Psoas muscle (tissue), 8 donors: ENCODE measurements around the gene CLK3. TPM values are rescaled to one million over a fixed set of nuclear protein-coding genes. Genes with fewer than 3 reads are reported as not detected.

Experiments used
- ATAC-seq, 4 donors: fragments of 200-7000 bp; cut with Tn5 transposase; one replicate each; pipeline ENCODE4 v1.9.1; 2020; ENCODE audit warnings: moderate library complexity in 3 of 4, mild to moderate bottlenecking in 2 of 4
- DNase-seq, 2 donors: peaks; one replicate each; pipeline ENCODE4 v3.0.0-alpha.2; 2020
- H3K27ac ChIP-seq: fragments of 200-600 bp; one replicate; pipeline ENCODE4 v1.8.0; 2022
- H3K27me3 ChIP-seq, 3 donors: fragments of 200-600 bp in 1 of 3; one replicate each; pipeline versions ENCODE4 v1.6.1 to v1.8.0; 2013 to 2022; ENCODE audit warnings: low read length in 2 of 3, mild to moderate bottlenecking in 2 of 3, moderate library complexity in 1 of 3; ENCODE audit not compliant: insufficient read depth in 3 of 3
- H3K36me3 ChIP-seq, 2 donors: fragments of 200-600 bp in 1 of 2; one replicate each; pipeline versions ENCODE4 v1.6.1 to v1.8.0; 2013 to 2022; ENCODE audit warnings: low read depth in 1 of 2, mild to moderate bottlenecking in 1 of 2, moderate library complexity in 1 of 2; ENCODE audit not compliant: insufficient read depth in 1 of 2
- H3K4me1 ChIP-seq: fragments of 200-600 bp; one replicate; pipeline ENCODE4 v1.8.0; 2022
- H3K4me3 ChIP-seq: fragments of 200-600 bp; one replicate; pipeline ENCODE4 v1.8.0; 2022; ENCODE audit warnings: mild to moderate bottlenecking
- H3K9me3 ChIP-seq: fragments of 200-600 bp; one replicate; pipeline ENCODE4 v1.8.0; 2022
- WGBS, 3 donors: extraction: QIAGEN DNeasy Blood & Tissue Kit; methylation state at CpG; one replicate each; pipeline versions ENCODE4 v1.1.6 to v1.1.7; 2013; 5-methylcytosine and 5-hydroxymethylcytosine counted together
- intact Hi-C, 2 donors: fragments of 100-400 bp; cut with DNase I; formaldehyde crosslinking; loops; one replicate each; pipeline versions ENCODE4 v1.11.0 to v1.14.2; 2022
- polyA plus RNA-seq, 3 donors: library from polyadenylated mRNA; stranded (reverse); fragments of 200-250 nt; gene quantifications; one replicate each; pipeline ENCODE4 v1.2.3, GENCODE V29; 2013
- total RNA-seq, 4 donors: library from RNA; stranded (reverse); fragmentation: NEBNext Ultra II Directional in 2 of 4; extraction: Animal tissue kit (Norgen Biotek cat#: 25700) in 2 of 4; gene quantifications; one replicate each; pipeline versions ENCODE4 v1.2.1 to v1.2.4, GENCODE V29; 2021 to 2023
- TF ChIP-seq, protein P1 (sequence below): fragments of 200-600 bp; IDR thresholded peaks from one replicate; pipeline ENCODE4 v1.8.0; 2022; ENCODE audit warnings: antibody characterized with exemption
- donor health status: healthy with polysubstance abuse.
- donor health status: DM: no; HTN: no; CAD: no; lungs with moderate emphysema.
- donor health status: Bipolar disorder and iron deficiency.
- donor health status: healthy.
- donor health status: DM: yes; HTN: yes; CAD: no.
- donor health status: DM: no; HTN: no; CAD: no.
- donor health status: DM: no; HTN: no; CAD: no.
- donor health status: DM: yes; HTN: yes; CAD: no.

Gene CLK3
- total and polyA plus RNA-seq, 7 donors, result 36.6 to 61.8 (median 50.2) TPM

DNA sequence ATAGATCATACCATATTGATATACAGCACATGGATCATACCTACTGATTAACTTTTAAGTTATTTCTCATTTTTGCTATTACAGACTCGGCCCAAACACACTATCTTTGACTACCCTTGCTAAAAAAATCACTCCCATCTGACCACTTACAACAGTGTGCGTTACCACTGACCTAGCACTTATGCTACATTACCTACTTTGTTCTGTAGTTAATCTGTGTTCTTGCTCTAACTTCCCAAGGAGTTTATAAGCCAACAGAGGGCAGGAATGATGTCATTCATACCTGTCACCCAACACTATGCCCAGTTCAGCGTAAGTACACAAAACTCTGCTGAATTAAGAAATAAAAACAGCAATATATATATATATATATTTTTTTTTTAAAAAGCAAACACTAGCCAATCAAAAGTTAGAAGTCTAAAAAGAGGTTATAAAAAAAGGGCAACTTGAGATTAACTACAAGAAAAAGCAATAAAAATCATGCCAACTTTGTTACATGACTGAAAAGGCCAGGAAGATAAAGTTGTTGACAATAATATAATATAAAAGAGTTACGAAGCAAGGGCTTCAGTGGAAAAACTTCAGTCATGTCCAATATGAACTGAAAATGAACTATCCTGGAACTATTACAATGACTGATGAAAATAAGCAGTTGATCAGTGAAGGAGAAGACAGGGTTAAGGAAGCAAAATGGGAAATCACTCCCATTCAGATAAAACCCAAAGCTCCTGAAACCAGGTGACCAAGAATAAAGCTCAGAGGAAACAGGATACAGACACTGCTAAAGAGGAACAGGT, 46.6 kb downstream of the CLK3 start:
- Histone ChIP-seq H3K4me1 (peaks cover 35% of the 10 kb centered on the region), H3K9me3 (no peaks in the 10 kb centered on the region), H3K27ac (no peak overlapping the region), H3K27me3 (no peaks in the 10 kb centered on the region), H3K4me3 (no peak overlapping the region), H3K36me3 (no peaks in the 10 kb centered on the region)
- intact Hi-C loops, result no loop called here
- 92 to 93% (median 92%) methylated on average over 4 of the region's 4 CpGs for WGBS, 3 donors
- TF ChIP-seq, protein P1, sequence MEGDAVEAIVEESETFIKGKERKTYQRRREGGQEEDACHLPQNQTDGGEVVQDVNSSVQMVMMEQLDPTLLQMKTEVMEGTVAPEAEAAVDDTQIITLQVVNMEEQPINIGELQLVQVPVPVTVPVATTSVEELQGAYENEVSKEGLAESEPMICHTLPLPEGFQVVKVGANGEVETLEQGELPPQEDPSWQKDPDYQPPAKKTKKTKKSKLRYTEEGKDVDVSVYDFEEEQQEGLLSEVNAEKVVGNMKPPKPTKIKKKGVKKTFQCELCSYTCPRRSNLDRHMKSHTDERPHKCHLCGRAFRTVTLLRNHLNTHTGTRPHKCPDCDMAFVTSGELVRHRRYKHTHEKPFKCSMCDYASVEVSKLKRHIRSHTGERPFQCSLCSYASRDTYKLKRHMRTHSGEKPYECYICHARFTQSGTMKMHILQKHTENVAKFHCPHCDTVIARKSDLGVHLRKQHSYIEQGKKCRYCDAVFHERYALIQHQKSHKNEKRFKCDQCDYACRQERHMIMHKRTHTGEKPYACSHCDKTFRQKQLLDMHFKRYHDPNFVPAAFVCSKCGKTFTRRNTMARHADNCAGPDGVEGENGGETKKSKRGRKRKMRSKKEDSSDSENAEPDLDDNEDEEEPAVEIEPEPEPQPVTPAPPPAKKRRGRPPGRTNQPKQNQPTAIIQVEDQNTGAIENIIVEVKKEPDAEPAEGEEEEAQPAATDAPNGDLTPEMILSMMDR, result no peak
- DNase-seq (no peak), ATAC-seq (no peak)

DNA sequence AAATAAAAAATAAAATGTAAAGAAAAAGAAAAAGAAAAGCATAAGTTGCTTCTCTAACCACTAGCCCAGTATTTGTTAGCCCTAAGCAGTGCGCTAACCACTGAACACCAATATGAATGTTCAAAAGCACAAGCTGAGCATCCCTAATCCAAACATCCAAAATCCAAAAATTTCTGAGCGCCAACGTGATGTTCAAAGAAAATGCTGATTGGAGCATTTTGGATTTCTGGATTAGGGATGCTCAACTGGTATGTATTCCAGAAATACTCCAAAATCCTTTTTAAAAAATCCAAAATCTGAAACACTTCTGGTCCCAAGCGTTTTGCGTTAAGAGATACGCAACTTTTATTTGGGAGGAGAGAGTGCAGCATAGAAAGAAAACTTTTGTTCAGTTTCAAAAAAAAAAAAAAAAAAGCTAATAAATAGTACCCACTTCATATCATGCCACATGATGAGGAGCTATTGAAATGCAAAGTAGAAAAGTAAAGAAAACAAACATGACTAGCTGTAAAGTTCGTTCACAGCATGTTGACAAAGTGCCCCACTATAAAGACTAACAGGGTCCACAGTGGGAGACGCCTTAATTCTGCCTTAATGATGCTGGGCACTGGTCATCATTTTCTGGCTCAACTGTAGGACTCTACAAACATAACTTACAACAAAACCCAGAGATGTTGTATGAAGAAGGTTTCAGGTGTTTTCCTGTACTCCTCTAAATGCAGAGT, 47.8 kb downstream of the CLK3 start:
- H3K4me3 ChIP-seq, result no peak overlapping the region
- DNase-seq (no peak), ATAC-seq (no peak)
- TF ChIP-seq, protein P1, result no peak
- H3K27me3 ChIP-seq, result no peaks in the 10 kb centered on the region
- H3K36me3 ChIP-seq, result peaks cover 0 to 9% of the 10 kb centered on the region in 2 donors
- peaks cover 31% of the 10 kb centered on the region for H3K4me1 ChIP-seq
- intact Hi-C loops, result no loop called here
- 85 to 91% (median 86%) methylated on average over 8 of the region's 8 CpGs for WGBS, 3 donors
- no peaks in the 10 kb centered on the region for H3K9me3 ChIP-seq
- H3K27ac ChIP-seq, result peak overlapping the region; percentile 6

DNA sequence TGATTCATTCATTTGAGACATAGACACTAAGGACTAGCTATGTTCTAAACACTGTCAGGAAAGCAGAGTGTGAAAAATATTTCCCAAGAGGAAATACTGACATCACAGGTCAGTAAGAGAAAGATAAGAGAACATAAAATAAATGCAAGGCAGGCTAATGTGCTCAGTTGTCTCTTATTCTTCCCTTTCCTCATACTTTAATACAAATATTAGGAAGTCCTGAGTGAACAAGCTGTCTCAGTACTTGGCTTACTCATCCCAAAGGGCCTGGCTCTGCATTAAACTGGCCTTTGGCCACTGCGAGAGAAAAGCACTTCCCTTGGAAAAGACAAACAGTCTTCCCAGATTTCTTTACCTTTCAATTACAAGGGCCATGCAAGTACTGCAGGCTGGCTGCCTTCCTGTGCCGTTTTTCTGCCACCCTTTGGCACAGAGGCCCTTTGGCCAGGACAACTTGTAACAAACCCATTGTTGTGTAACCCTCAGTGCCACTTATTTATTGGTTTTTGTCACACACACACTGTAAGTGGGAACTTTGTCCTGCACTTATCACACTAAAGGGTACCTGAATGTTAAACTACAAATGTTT, 48.5 kb downstream of the CLK3 start:
- peaks cover 0 to 14% of the 10 kb centered on the region in 2 donors for H3K36me3 ChIP-seq
- DNase-seq, result peak; percentile 25 to 61
- H3K27me3 ChIP-seq, result no peaks in the 10 kb centered on the region
- no peak overlapping the region for H3K4me3 ChIP-seq
- WGBS, 3 donors, result 8 to 12% (median 9%) methylated on average over 2 of the region's 2 CpGs
- peak overlapping the region; percentile 6 for H3K27ac ChIP-seq
- peak in 3 of 4 donors; percentile 85 to 94 (median 86) for ATAC-seq
- TF ChIP-seq, protein P1, result no peak
- intact Hi-C loops, result no loop called here
- peaks cover 31% of the 10 kb centered on the region for H3K4me1 ChIP-seq
- H3K9me3 ChIP-seq, result no peaks in the 10 kb centered on the region

GRCh38 chr15:74664670-74665069, 49.0 kb downstream of the CLK3 start:
- Histone ChIP-seq H3K27ac (no peak overlapping the region), H3K27me3 (no peaks in the 10 kb centered on the region), H3K36me3 (peaks cover 0 to 16% of the 10 kb centered on the region in 2 donors), H3K4me3 (no peak overlapping the region), H3K9me3 (no peaks in the 10 kb centered on the region), H3K4me1 (peaks cover 31% of the 10 kb centered on the region)
- DNase-seq (no peak), ATAC-seq (no peak)
- 74 to 75% (median 75%) methylated on average over 2 of the region's 2 CpGs for WGBS, 3 donors
- intact Hi-C loops, result no loop called here
- TF ChIP-seq, protein P1, result no peak
